ENCODE data around the gene KIF3C. TPM values are rescaled to one million over a fixed set of nuclear protein-coding genes. Genes with fewer than 3 reads are reported as not detected.
"Not testable (repeated sequence)": the region's sequence is repeated elsewhere in the genome, so short reads cannot be mapped to it uniquely, and the experiment has no call there.

The KIF3C gene
- total RNA-seq, 1 experiment from 2014 or later, result 5.4 TPM

GRCh38 chr2:25960920-25961319 lies 21.4 kb downstream of the KIF3C start:
- no peak for DNase-seq (ENCODE audit: low read depth in 1 of 2, low spot score in 2 of 2)
- Histone ChIP-seq H3K27ac (no peak overlapping the region), H3K4me1 (replicated peaks) (peaks cover 4% of the 10 kb centered on the region; the same call in 1 of the 2 replicates), H3K27me3 (replicated peaks) (no peaks in the 10 kb centered on the region), H3K4me3 (no peak overlapping the region), H3K9me3 (replicated peaks) (no peaks in the 10 kb centered on the region), H3K36me3 (no peaks in the 10 kb centered on the region)

GRCh38 chr2:25960396-25960795 lies 21.9 kb downstream of the KIF3C start:
- no peak overlapping the region for H3K27ac ChIP-seq

GRCh38 chr2:25958611-25959010 lies 23.7 kb downstream of the KIF3C start:
- not testable (repeated sequence) for H3K27me3 ChIP-seq (replicated peaks); H3K4me3 ChIP-seq; H3K4me1 ChIP-seq (replicated peaks); DNase-seq (ENCODE audit: low read depth in 1 of 2, low spot score in 2 of 2); H3K9me3 ChIP-seq (replicated peaks); H3K36me3 ChIP-seq; H3K27ac ChIP-seq

More at GRCh38 chr2:25960396-25960795, 21.9 kb downstream of the KIF3C start:
- H3K36me3 ChIP-seq, result no peaks in the 10 kb centered on the region
- no peak overlapping the region for H3K4me3 ChIP-seq
- no peaks in the 10 kb centered on the region for H3K9me3 ChIP-seq (replicated peaks)
- peaks cover 4% of the 10 kb centered on the region; the same call in 1 of the 2 replicates for H3K4me1 ChIP-seq (replicated peaks)
- DNase-seq (ENCODE audit: low read depth in 1 of 2, low spot score in 2 of 2), result no peak
- no peaks in the 10 kb centered on the region for H3K27me3 ChIP-seq (replicated peaks)

GRCh38 chr2:25957743-25958142 lies 24.6 kb downstream of the KIF3C start:
- Histone ChIP-seq H3K27ac (no peak overlapping the region), H3K27me3 (replicated peaks) (no peaks in the 10 kb centered on the region), H3K4me3 (no peak overlapping the region), H3K4me1 (replicated peaks) (peaks cover 4% of the 10 kb centered on the region; the same call in 1 of the 2 replicates), H3K9me3 (replicated peaks) (no peaks in the 10 kb centered on the region), H3K36me3 (no peaks in the 10 kb centered on the region)
- no peak for DNase-seq (ENCODE audit: low read depth in 1 of 2, low spot score in 2 of 2)

- H3K4me1 ChIP-seq (replicated peaks), result peaks cover under 1% of the 10 kb centered on the region; the same call in 1 of the 2 replicates
- no peaks in the 10 kb centered on the region for H3K9me3 ChIP-seq (replicated peaks)
- H3K4me3 ChIP-seq, result no peak overlapping the region
- no peak overlapping the region for H3K27ac ChIP-seq
- no peaks in the 10 kb centered on the region for H3K27me3 ChIP-seq (replicated peaks)
- H3K36me3 ChIP-seq, result no peaks in the 10 kb centered on the region
- DNase-seq (ENCODE audit: low read depth in 1 of 2, low spot score in 2 of 2), result no peak
Observed at GRCh38 chr2:25955869-25956535, 26.3 kb downstream of the KIF3C start.

- H3K27ac ChIP-seq, result no peak overlapping the region
- no peaks in the 10 kb centered on the region for H3K4me1 ChIP-seq (replicated peaks)
- no peak overlapping the region for H3K4me3 ChIP-seq
- H3K36me3 ChIP-seq, result no peaks in the 10 kb centered on the region
- DNase-seq (ENCODE audit: low read depth in 1 of 2, low spot score in 2 of 2), result no peak
- H3K27me3 ChIP-seq (replicated peaks), result no peaks in the 10 kb centered on the region
- no peaks in the 10 kb centered on the region for H3K9me3 ChIP-seq (replicated peaks)
Observed at GRCh38 chr2:25955036-25955435, 27.3 kb downstream of the KIF3C start.

GRCh38 chr2:25954199-25954752 lies 28.0 kb downstream of the KIF3C start:
- H3K4me3 ChIP-seq, result no peak overlapping the region
- H3K36me3 ChIP-seq, result no peaks in the 10 kb centered on the region

GRCh38 chr2:25951071-25951547 lies 31.2 kb downstream of the KIF3C start:
- no peaks in the 10 kb centered on the region for H3K27me3 ChIP-seq (replicated peaks)
- H3K36me3 ChIP-seq, result no peaks in the 10 kb centered on the region
- H3K27ac ChIP-seq, result no peak overlapping the region
- peak; percentile 42 to 74 for DNase-seq (ENCODE audit: low read depth in 1 of 2, low spot score in 2 of 2)
- H3K9me3 ChIP-seq (replicated peaks), result no peaks in the 10 kb centered on the region
- no peak overlapping the region for H3K4me3 ChIP-seq
- no peaks in the 10 kb centered on the region for H3K4me1 ChIP-seq (replicated peaks)

More at GRCh38 chr2:25954199-25954752, 28.0 kb downstream of the KIF3C start:
- DNase-seq (ENCODE audit: low read depth in 1 of 2, low spot score in 2 of 2), result no peak
- H3K9me3 ChIP-seq (replicated peaks), result no peaks in the 10 kb centered on the region
- no peak overlapping the region for H3K27ac ChIP-seq
- no peaks in the 10 kb centered on the region for H3K4me1 ChIP-seq (replicated peaks)
- H3K27me3 ChIP-seq (replicated peaks), result no peaks in the 10 kb centered on the region

GRCh38 chr2:25948437-25948836 lies 33.9 kb downstream of the KIF3C start:
- no peaks in the 10 kb centered on the region for H3K36me3 ChIP-seq
- H3K27ac ChIP-seq, result no peak overlapping the region
- H3K4me3 ChIP-seq, result no peak overlapping the region
- no peak for DNase-seq (ENCODE audit: low read depth in 1 of 2, low spot score in 2 of 2)
- no peaks in the 10 kb centered on the region for H3K4me1 ChIP-seq (replicated peaks)
- no peaks in the 10 kb centered on the region for H3K27me3 ChIP-seq (replicated peaks)
- no peaks in the 10 kb centered on the region for H3K9me3 ChIP-seq (replicated peaks)

- DNase-seq (ENCODE audit: low read depth in 1 of 2, low spot score in 2 of 2), result no peak
- Histone ChIP-seq H3K27ac (no peak overlapping the region), H3K4me1 (replicated peaks) (no peaks in the 10 kb centered on the region), H3K4me3 (no peak overlapping the region), H3K36me3 (no peaks in the 10 kb centered on the region), H3K9me3 (replicated peaks) (no peaks in the 10 kb centered on the region), H3K27me3 (replicated peaks) (no peaks in the 10 kb centered on the region)
Observed at GRCh38 chr2:25941042-25941441, 41.3 kb downstream of the KIF3C start.

GRCh38 chr2:25939257-25939668 lies 43.0 kb downstream of the KIF3C start:
- Histone ChIP-seq H3K4me3 (no peak overlapping the region), H3K9me3 (replicated peaks) (no peaks in the 10 kb centered on the region), H3K36me3 (no peaks in the 10 kb centered on the region), H3K4me1 (replicated peaks) (no peaks in the 10 kb centered on the region), H3K27ac (no peak overlapping the region), H3K27me3 (replicated peaks) (no peaks in the 10 kb centered on the region)
- no peak for DNase-seq (ENCODE audit: low read depth in 1 of 2, low spot score in 2 of 2)

GRCh38 chr2:25938345-25938744 lies 44.0 kb downstream of the KIF3C start:
- H3K36me3 ChIP-seq, result no peaks in the 10 kb centered on the region
- DNase-seq (ENCODE audit: low read depth in 1 of 2, low spot score in 2 of 2), result no peak
- no peaks in the 10 kb centered on the region for H3K4me1 ChIP-seq (replicated peaks)
- H3K27me3 ChIP-seq (replicated peaks), result no peaks in the 10 kb centered on the region
- H3K4me3 ChIP-seq, result no peak overlapping the region
- no peaks in the 10 kb centered on the region for H3K9me3 ChIP-seq (replicated peaks)
- no peak overlapping the region for H3K27ac ChIP-seq

- Histone ChIP-seq H3K36me3 (no peaks in the 10 kb centered on the region), H3K4me3 (no peak overlapping the region), H3K27me3 (replicated peaks) (no peaks in the 10 kb centered on the region), H3K4me1 (replicated peaks) (no peaks in the 10 kb centered on the region), H3K27ac (no peak overlapping the region), H3K9me3 (replicated peaks) (no peaks in the 10 kb centered on the region)
- no peak for DNase-seq (ENCODE audit: low read depth in 1 of 2, low spot score in 2 of 2)
Observed at GRCh38 chr2:25936889-25937545, 45.3 kb downstream of the KIF3C start.

- no peak overlapping the region for H3K4me3 ChIP-seq
Observed at GRCh38 chr2:25933622-25934021, 48.7 kb downstream of the KIF3C start.

More at GRCh38 chr2:25933622-25934021, 48.7 kb downstream of the KIF3C start:
- Histone ChIP-seq H3K36me3 (no peaks in the 10 kb centered on the region), H3K27ac (no peak overlapping the region), H3K4me1 (replicated peaks) (no peaks in the 10 kb centered on the region), H3K9me3 (replicated peaks) (no peaks in the 10 kb centered on the region), H3K27me3 (replicated peaks) (no peaks in the 10 kb centered on the region)
- no peak for DNase-seq (ENCODE audit: low read depth in 1 of 2, low spot score in 2 of 2)

All from SJSA1 (cell line).